Endometrium (tissue), 2 donors: Measurements from ENCODE around the gene RASAL3.

Source experiments
- FAIRE-seq: peaks from 2 replicates; lab custom pipeline; 2012; peaks lifted over from hg19 to GRCh38; lab: Jason Lieb, UNC
- donor health status: control.
- donor health status: control.

Gene RASAL3

DNA sequence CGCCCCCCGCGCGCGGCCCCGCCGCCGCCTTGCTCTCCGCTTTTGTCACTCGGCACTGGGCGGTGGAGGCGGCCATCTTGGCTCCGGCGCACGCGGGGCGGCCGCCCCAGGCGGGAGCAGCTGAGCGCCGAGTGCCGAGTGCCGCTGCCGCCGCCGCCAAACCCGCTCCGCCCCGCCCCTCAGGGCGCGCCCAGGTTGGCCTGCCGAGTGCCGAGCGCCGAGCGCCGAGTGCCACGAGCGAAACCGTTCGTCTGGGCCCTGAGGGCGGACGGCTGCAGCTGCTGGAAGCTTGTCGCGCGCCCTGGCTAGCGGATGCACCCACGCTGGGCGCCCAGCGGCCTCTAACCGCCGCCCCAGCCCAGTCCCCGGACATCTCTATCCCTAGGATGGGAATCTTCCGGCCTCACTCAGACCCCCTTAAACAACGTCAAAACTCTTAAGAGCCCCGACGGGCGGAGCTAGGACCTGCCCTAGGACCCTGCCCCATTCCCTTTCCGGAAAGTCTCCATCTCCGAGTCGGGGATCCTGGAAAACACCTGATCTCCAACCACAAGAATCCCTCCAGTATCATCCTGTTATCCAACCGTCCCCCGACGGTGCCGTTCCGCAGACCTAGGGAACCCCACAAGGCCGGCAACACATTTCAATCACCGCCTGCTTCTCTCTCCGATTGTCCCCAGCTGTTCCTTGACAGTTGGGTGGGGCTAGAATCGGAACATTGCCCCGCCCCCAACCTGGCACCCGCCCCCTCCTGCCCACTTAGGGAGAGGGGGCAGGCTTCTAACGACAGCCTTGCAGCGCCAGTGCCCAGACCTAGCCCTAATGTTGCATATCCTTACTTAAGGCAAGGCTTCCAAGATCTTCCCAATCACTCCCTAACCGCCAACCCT lies 31.5 kb downstream of the RASAL3 start:
- FAIRE-seq: no peak

DNA sequence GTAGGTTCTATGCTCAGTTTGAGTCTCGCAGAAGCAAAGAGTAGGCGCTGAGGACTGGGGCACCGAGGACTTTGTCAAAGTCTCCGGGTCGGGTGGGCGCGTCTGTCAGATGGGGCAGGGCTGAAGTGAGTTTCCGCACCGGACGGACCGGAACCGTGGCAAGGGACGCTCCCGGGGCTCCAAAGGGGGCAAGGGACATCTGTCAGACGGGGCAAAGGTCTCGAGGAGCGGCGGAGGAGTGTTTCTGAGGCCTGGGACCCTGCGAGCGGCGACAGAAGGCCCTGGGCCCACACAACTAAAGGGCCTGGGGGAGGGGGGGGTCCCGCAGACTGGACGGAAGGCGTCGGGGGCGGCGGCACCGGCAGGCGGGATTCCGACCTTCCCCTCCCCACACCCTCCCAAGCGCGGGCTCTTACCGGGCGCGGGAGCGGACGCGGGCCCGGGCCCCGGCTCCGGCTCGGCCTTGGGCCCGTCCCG lies 32.3 kb downstream of the RASAL3 start:
- no peak for FAIRE-seq

DNA sequence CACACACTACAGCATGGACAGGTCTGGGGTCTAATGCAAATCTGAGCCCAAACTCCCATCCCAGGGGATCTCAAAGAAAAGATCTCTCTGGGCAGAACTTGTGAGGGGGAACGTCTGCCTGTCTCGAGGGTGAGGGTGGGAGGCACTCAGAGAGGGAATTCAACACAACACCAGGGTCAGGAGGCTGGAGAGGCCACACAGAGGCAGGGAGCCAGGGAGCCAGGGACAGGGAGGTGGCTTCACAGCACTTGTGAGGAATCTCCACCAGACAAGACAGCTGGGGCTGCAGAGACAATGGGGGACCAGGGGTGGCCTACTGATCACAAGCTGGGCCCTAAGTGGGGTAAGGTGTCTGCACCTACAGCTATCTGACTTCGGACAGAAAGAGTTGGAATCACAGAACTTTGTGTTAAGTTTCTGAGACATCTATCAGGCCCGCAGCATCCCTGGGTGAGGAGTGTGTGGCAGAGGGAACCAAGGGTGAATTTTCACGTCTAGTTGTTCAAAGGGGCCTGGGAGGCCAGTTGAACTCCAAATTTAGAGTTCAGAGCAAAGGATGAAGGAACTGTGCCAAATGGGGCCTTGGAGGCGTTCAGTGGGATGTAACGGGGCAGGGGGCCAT lies 32.8 kb downstream of the RASAL3 start:
- FAIRE-seq: no peak

- no peak for FAIRE-seq
Observed at GRCh38 chr19:15430526-15431120, 33.7 kb downstream of the RASAL3 start.

GRCh38 chr19:15429825-15430467 lies 34.4 kb downstream of the RASAL3 start:
- FAIRE-seq: no peak

GRCh38 chr19:15428956-15429824 lies 35.2 kb downstream of the RASAL3 start:
- no peak for FAIRE-seq

GRCh38 chr19:15427991-15428471 lies 36.3 kb downstream of the RASAL3 start:
- FAIRE-seq: no peak

DNA sequence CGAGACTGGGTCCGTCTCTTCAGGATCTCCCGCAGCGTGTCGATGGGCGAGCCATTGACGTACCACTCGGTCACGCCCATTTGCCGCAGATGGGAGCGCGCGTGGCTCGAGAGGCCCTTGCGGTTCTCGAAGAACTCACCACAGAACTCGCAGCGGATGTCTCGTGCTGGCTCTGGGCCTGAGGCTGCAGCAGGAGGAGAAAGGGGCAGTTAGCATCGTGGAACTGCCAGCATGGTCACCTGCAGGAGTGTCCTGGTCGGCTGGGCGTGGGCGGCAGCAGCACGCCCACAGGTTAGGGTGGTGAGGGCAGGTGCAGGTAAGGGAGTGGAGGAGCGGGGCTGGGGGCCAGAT lies 37.0 kb downstream of the RASAL3 start:
- no peak for FAIRE-seq

DNA sequence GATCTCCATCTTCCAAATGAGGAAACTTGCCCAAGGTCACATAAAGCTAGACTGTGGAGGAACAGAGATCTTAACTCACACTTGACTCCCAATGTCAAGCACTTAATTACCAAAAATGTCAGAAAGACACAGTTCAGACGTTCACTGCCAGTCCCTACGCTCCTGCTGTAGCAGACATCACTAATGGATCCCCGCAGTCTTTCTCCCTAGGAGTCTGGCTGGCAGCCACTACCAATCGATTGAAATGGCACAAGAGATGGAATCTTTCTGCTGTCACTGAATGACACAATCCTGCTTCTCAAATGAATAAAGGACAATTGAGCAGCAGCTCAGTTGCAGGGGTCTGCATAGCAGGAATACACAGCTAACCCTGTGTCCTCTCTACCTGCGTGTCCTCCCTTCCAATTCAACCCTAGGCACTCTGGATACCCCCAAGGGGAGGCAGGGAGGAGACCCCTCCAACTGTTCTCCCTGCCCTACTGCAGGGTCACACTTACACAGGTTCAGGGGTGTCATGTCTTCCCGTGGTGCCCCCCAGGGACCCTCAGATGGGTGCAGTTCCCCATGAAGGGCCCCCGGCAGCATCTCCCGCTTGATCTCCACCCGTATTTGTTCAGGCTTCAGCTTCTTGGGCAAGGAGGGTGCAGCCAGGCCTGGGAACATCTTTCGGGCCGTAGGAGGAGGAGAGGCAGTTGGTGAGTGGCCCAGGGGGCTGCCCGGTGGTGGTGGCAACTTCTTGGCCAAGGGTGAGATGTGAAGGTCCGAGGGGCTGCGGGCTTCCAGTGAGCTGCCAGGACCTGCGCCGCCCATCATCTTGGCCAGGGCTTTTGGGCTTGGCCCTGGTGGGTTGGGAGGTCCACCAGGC lies 37.6 kb downstream of the RASAL3 start:
- FAIRE-seq: no peak

DNA sequence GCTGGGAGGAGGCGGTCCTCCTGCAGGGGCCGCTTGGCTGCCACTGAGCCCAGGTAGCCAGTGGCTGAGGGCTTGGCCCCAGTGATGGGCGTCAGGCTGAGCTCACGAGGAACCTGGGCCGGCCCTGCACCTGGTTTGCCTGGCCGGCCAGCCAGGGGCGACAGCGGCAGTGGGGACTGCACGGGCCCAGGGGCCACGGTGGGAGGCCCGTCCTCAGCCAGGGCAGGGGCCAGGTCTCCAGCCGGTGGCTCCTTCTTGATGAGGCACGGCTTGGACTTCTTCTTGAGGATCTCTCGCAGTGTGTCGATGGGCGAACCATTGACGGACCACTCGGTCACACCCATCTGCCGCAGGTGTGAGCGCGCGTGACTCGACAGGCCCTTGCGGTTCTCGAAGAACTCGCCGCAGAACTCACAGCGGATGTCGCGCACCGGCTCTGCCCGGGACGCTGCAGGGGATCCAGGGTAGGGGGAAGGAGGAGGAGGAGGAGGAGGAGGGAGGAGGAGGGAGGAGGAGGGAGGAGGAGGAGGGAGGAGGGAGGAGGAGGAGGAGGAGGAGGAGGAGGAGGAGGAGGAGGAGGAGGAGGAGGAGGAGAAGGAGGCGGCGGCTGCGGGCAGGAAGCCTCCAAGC lies 38.9 kb downstream of the RASAL3 start:
- no peak for FAIRE-seq

DNA sequence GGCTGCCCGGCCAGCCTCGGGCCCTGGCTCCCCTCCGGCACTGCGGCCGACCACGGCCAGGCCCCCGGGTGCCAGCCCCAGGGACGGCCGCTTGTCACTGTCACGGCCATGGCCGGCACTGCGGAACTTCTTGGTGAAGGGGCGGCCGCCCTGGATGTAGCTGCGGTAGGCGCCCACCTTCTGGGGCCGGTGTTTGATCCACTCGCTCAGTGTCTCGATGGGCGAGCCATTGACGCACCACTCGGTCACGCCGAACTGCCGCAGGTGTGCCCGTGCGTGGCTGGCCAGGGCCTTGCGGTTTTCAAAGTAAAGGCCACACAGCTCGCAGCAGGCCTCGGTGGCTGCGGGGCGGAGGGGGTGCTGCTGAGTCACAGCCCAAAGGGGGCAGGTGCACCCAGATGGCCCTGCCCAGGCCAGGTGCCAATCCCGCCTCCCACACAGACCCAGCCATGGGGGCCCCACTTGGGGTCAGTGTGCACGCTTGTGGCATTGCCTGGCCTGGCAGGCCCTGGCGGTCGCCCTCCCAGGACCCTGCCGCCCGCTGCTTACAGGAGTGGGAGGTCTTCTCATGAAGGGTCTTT lies 39.6 kb downstream of the RASAL3 start:
- FAIRE-seq: no peak

- FAIRE-seq: no peak
Observed at GRCh38 chr19:15424121-15424520, 40.2 kb downstream of the RASAL3 start.

GRCh38 chr19:15423130-15423529 lies 41.2 kb downstream of the RASAL3 start:
- FAIRE-seq: no peak

- no peak for FAIRE-seq
Observed at GRCh38 chr19:15422296-15423075, 41.9 kb downstream of the RASAL3 start.

DNA sequence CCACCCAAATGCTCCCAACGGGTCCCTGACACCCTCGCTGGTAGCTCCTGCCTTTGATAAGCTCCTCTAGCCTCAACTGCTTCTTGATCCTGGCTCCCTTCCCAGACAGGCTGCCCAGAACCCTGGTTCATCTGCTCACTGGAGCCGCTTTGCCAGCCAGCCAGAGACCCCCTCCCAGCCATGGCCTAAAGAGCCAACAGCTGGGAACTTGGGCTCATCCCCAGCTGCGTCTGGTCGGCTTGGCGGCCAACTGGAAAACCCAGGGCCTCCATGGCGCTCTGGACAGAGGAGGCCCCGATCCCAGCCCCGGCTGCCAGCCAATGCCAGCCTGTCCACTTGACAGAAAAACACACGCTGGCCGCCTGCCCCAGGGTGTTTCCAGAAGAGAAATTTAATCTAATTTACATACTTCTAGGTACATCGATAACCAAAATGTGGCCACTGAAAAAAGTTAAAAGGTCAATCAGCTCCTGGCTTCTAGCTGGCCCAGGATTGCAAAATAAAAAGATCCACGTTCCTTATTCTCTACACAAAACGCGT lies 42.6 kb downstream of the RASAL3 start:
- FAIRE-seq: no peak

- FAIRE-seq: no peak
Observed at GRCh38 chr19:15421136-15421695, 43.1 kb downstream of the RASAL3 start.

GRCh38 chr19:15419413-15420025 lies 44.8 kb downstream of the RASAL3 start:
- FAIRE-seq: no peak
